Caco-2 (cell line): ENCODE data around the gene C19orf73. TPM values are rescaled to one million over a fixed set of nuclear protein-coding genes. Genes with fewer than 3 reads are reported as not detected.
A peak's percentile ranks its signal among the peaks of the same experiment; 100 is the strongest.

ENCODE experiments used
- Bru-seq: library from RNA; stranded (reverse); fragments of 400-500 nt; gene quantifications from one replicate; lab custom pipeline; 2021; lab: Mats Ljungman, UMichigan
- BruChase-seq, 2 experiments: library from RNA; stranded (reverse); fragments of 400-500 nt; gene quantifications; one replicate each; lab custom pipeline; 2021; lab: Mats Ljungman, UMichigan
- BruUV-seq: library from RNA; stranded (reverse); fragments of 400-500 nt; replicated peaks from 2 replicates; lab custom pipeline; 2021; lab: Mats Ljungman, UMichigan
- CTCF ChIA-PET: fragments of 300-600 bp; sonication (Branson Sonifier 250); formaldehyde crosslinking; loops from one replicate; lab custom pipeline; 2022; ENCODE audit warnings: antibody characterized with exemption; lab: Charles Lee
- POLR2A ChIA-PET: fragments of 300-600 bp; sonication (Branson Sonifier 250); formaldehyde crosslinking; loops from one replicate; lab custom pipeline; 2022; ENCODE audit warnings: antibody characterized with exemption; lab: Charles Lee
- DNase-seq, 2 experiments: peaks; one replicate each; pipeline versions ENCODE4 v3.0.0 to v3.0.0-alpha.2; 2020 to 2022
- H3K27me3 ChIP-seq: replicated peaks from 2 replicates; pipeline ENCODE4 v1.6.0; 2011; ENCODE audit warnings: low read length; ENCODE audit not compliant: control insufficient read depth, insufficient read depth
- H3K36me3 ChIP-seq: 2 replicates; pipeline ENCODE4 v1.5.1; 2011; ENCODE audit warnings: low read length; ENCODE audit not compliant: control insufficient read depth, insufficient read depth
- H3K4me1 ChIP-seq: fragments of 250-450 bp; sonication (Bioruptor Pico); 2 replicates; pipeline ENCODE4 v1.5.1; 2020; ENCODE audit warnings: mild to moderate bottlenecking
- H3K4me3 ChIP-seq: 2 replicates; pipeline ENCODE4 v1.5.1; 2011; ENCODE audit warnings: low read depth, mild to moderate bottlenecking, control low read depth, low read length
- H3K9me3 ChIP-seq: fragments of 250-450 bp; sonication (Bioruptor Pico); 2 replicates; pipeline ENCODE4 v1.5.1; 2020; ENCODE audit warnings: mild to moderate bottlenecking, moderate library complexity
- H3K27ac Mint-ChIP-seq: one replicate; pipeline ENCODE4 v1.8.0; 2022; ENCODE audit warnings: mixed read lengths; ENCODE audit not compliant: unreplicated experiment
- H3K27me3 Mint-ChIP-seq: one replicate; pipeline ENCODE4 v1.8.0; 2022; ENCODE audit warnings: mixed read lengths; ENCODE audit not compliant: insufficient read depth, unreplicated experiment
- H3K36me3 Mint-ChIP-seq: one replicate; pipeline ENCODE4 v1.8.0; 2022; ENCODE audit warnings: mild to moderate bottlenecking, mixed read lengths; ENCODE audit not compliant: insufficient read depth, unreplicated experiment
- H3K4me1 Mint-ChIP-seq: one replicate; pipeline ENCODE4 v1.8.0; 2022; ENCODE audit warnings: low read depth, mixed read lengths; ENCODE audit not compliant: unreplicated experiment
- H3K4me3 Mint-ChIP-seq: one replicate; pipeline ENCODE4 v1.8.0; 2022; ENCODE audit warnings: mild to moderate bottlenecking, moderate library complexity, mixed read lengths; ENCODE audit not compliant: unreplicated experiment
- H3K9me3 Mint-ChIP-seq: one replicate; pipeline ENCODE4 v1.8.0; 2022; ENCODE audit warnings: mixed read lengths; ENCODE audit not compliant: unreplicated experiment
- CTCF ChIP-seq, 2 experiments: fragments of 200-600 bp in 1 of 2; IDR thresholded peaks; 1 replicate in 1 of 2; 2 replicates in 1 of 2; pipeline versions ENCODE4 v1.5.1 to v1.8.0; 2011 to 2022; ENCODE audit warnings: antibody characterized with exemption in 1 of 2, control low read depth in 1 of 2, inconsistent platforms in 1 of 2, low read depth in 1 of 2, low read length in 1 of 2, mild to moderate bottlenecking in 1 of 2, moderate library complexity in 1 of 2; ENCODE audit not compliant: insufficient read depth in 1 of 2, severe bottlenecking in 1 of 2, unreplicated experiment in 1 of 2
- intact Hi-C: fragments of 100-400 bp; cut with micrococcal nuclease; formaldehyde crosslinking; loops from one replicate; pipeline ENCODE4 v1.10.0; 2022; ENCODE audit not compliant: unreplicated experiment
- long read RNA-seq: library from polyadenylated mRNA; stranded (forward); transcript quantifications from one replicate; pipeline ENCODE4 v2.0.0, GENCODE V29; 2022
- total RNA-seq: library from RNA; stranded (reverse); gene quantifications from 2 replicates; pipeline ENCODE4 v1.2.3, GENCODE V29; 2022

C19orf73 gene
- 1.7 and 2.1 TPM in 2 replicates for total RNA-seq
- Bru-seq, nascent RNA, result percentile 41 among the genes with signal in this experiment
- percentile 36 among the genes with signal in this experiment for BruChase-seq, experiment 1, labeled RNA remaining after a 2-hour chase
- BruChase-seq, experiment 2, labeled RNA remaining after a 6-hour chase, result not detected
- long read RNA-seq, partial matches to known transcripts, result 0 of 1 reads
- long read RNA-seq, other reads (novel, unspliced or antisense), result 0 of 1 reads

GRCh38 chr19:49118565-49119410 lies at the start of gene C19orf73:
C19orf73 (minus strand) TSS chr19:49119143; CDS start chr19:49119022, 121 bp downstream.
- POLR2A ChIA-PET, result no interaction called here
- Mint-ChIP-seq H3K27me3 (peaks cover 4% of the 10 kb centered on the region), H3K36me3 (peaks cover 19% of the 10 kb centered on the region), H3K27ac (peak within 1 kb of the TSS; percentile 85), H3K9me3 (no peaks in the 10 kb centered on the region), H3K4me3 (peak within 1 kb of the TSS; percentile 94), H3K4me1 (peaks cover 32% of the 10 kb centered on the region)
- DNase-seq, result peak; percentile 94 to 98
- Histone ChIP-seq H3K36me3 (no peaks in the 10 kb centered on the region), H3K4me1 (peaks cover 18% of the 10 kb centered on the region), H3K27me3 (no peaks in the 10 kb centered on the region), H3K4me3 (peak within 1 kb of the TSS; percentile 88), H3K9me3 (no peaks in the 10 kb centered on the region)
- CTCF ChIA-PET, result interaction anchor here (0.9 to 1.5 kb wide), 5 partner anchors 9 to 80 kb away, joined by 3 to 6 read pairs (median 4); no protein-coding TSS in a partner anchor
- intact Hi-C loops, result loop anchor here (1.0 to 5.0 kb wide), 4 partner anchors 10 to 79 kb away; partner anchors contain the start of gene SNRNP70
- no peak for TF ChIP-seq CTCF (IDR thresholded peaks at IDR 0.05; ENCODE audit: insufficient read depth in 1 of 2, low read depth in 1 of 2, low read length in 1 of 2, severe bottlenecking in 1 of 2, unreplicated experiment in 1 of 2)
- BruUV-seq, result TSS peak; percentile 89

- Histone ChIP-seq H3K4me3 (no peak overlapping the region), H3K9me3 (no peaks in the 10 kb centered on the region), H3K27me3 (no peaks in the 10 kb centered on the region), H3K36me3 (0 out of 2 replicates have a peak, but pooled peaks cover 2% of the 10 kb centered on the region), H3K4me1 (peaks cover 17% of the 10 kb centered on the region)
- Mint-ChIP-seq H3K36me3 (no peaks in the 10 kb centered on the region), H3K4me3 (no peak overlapping the region), H3K27ac (no peak overlapping the region), H3K4me1 (peaks cover 6% of the 10 kb centered on the region), H3K9me3 (no peaks in the 10 kb centered on the region), H3K27me3 (no peaks in the 10 kb centered on the region)
- POLR2A ChIA-PET, result no interaction called here
- CTCF ChIA-PET, result no interaction called here
- no peak for TF ChIP-seq CTCF (IDR thresholded peaks at IDR 0.05; ENCODE audit: insufficient read depth in 1 of 2, low read depth in 1 of 2, low read length in 1 of 2, severe bottlenecking in 1 of 2, unreplicated experiment in 1 of 2)
- BruUV-seq, result no TSS peak
- DNase-seq, result no peak
- intact Hi-C loops, result no loop called here
Measured at GRCh38 chr19:49168421-49168820, 49.5 kb upstream of the C19orf73 start.

- H3K4me1 ChIP-seq, result peaks cover 17% of the 10 kb centered on the region
- H3K4me1 Mint-ChIP-seq, result peaks cover 6% of the 10 kb centered on the region
- CTCF ChIA-PET, result no interaction called here
- no peaks in the 10 kb centered on the region for H3K27me3 ChIP-seq
- POLR2A ChIA-PET, result no interaction called here
- BruUV-seq, result no TSS peak
- 0 out of 2 replicates have a peak, but pooled peaks cover 2% of the 10 kb centered on the region for H3K36me3 ChIP-seq
- no peak overlapping the region for H3K27ac Mint-ChIP-seq
- DNase-seq, result no peak
- no peaks in the 10 kb centered on the region for H3K9me3 Mint-ChIP-seq
- H3K36me3 Mint-ChIP-seq, result no peaks in the 10 kb centered on the region
- no peak overlapping the region for H3K4me3 ChIP-seq
- TF ChIP-seq CTCF (IDR thresholded peaks at IDR 0.05; ENCODE audit: insufficient read depth in 1 of 2, low read depth in 1 of 2, low read length in 1 of 2, severe bottlenecking in 1 of 2, unreplicated experiment in 1 of 2), result no peak
- no peak overlapping the region for H3K4me3 Mint-ChIP-seq
- no peaks in the 10 kb centered on the region for H3K9me3 ChIP-seq
- H3K27me3 Mint-ChIP-seq, result no peaks in the 10 kb centered on the region
- intact Hi-C loops, result no loop called here
Measured at GRCh38 chr19:49167857-49168409, 49.0 kb upstream of the C19orf73 start.
